ENCODE data around the gene TTLL1.
"Not testable (repeated sequence)": the region's sequence is repeated elsewhere in the genome, so short reads cannot be mapped to it uniquely, and the experiment has no call there.

TTLL1 gene

DNA sequence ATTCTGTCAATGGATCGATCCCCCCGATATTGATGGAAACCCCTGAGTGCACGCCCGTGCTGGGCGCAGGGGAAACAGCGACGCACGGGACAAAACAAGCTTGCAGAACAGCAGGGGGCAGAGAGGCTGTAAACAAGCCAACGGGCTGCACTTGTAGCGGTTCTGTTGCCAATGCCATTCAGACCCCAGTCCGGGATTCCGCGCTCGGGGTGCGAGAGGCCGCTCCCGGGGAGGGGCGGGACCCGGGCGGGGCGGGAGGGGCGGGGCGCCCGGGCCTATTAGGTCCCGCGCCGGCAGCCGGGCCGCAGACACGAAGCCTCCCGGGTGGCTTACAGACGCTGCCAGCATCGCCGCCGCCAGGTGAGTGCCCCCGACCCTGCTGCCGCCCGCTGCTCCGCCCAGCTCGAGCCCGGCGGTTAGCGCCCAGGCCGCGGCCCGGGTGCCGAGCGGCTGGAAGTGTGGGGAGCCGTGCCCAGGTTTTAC lies 21.3 kb upstream of the TTLL1 start, which contains the start of gene BIK:
BIK (plus strand) TSS at position 307 of the 483 bp plus-strand sequence. CDS start 13,273 bp downstream, outside the sequence.
- no peak for DNase-seq (ENCODE audit: low read depth)

DNA sequence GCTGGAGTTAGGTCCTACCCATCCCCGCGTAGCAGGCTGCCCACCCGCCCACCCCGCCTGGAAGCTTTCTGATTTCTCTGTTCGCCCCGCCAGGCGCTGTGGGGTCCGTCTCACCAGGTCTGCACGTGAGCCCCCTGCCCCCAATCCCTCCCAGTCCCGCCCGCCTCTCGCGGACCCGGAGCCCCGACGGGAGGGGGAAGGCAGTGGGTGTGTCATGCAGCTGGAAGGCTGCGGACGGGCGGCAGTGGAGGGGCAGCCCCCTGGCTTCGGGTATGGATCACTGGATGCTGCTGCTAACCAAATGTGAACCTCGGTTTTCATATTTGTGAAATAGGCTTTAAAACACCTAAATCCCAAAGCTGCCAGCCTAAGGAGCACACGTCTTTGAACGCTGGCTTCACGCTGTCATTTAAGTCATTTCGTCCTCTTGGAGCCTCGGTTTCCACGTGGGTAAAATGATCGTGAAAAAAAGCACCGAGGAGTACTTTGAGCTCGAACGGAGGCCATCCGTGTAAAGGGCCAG lies 20.8 kb upstream of the TTLL1 start:
- DNase-seq (ENCODE audit: low read depth): no peak

DNA sequence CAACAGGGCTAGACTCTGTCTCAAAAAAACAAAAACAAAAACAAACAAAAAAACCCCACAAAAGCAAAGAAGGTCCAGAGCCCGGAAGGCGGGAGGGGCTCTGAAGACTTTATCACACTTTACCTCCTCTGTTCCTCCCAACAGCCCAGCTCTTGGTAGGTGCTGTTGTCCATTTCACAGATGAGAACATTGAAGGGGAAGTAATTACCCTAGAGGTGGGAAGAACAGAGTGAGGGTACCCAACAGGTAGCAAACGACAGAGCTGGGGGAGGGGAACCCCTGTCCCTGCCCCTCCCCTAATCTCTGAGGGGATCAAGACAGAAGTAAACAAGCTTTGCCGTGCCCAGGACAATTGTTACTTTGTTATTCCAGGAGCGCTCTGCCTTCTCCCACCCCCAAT lies 20.3 kb upstream of the TTLL1 start:
- DNase-seq (ENCODE audit: low read depth): no peak

DNA sequence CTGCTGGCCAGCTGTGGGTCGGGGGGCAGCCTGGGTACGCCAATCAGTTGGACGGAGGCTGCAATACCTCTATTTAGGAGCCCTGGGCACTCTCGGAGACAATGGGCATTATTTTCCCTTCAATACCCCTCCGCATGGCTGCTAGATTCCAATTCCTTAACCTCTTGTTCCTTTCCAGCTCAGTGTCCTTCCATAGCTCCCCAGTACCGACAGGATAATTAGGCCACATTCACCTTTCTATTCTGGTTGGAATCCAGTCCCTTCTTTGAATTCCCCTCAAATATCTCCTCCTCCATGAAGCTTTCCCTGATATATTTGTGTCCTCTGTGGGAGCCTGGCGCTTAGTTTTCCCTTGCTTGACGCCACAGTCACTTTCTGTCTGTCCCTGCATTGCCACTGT lies 17.1 kb upstream of the TTLL1 start:
- no peak for DNase-seq (ENCODE audit: low read depth)

DNA sequence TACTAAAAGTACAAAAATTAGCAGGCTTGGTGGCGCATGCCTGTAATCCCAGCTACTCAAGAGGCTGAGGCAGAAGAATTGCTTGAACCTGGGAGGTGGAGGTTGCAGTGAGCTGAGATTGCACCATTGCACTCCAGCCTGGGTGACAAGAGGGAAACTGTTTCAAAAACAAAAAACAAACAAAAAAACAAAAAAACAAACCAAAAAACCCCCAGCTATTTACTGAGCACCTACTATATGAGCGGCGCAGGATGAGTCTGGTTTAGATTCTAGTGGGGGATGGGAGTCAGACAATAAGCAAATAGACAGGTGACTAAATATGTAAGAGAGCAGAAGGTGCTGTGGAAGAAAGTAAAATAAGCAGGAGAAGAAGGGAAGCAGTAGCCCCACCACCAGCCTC lies 15.8 kb upstream of the TTLL1 start:
- DNase-seq (ENCODE audit: low read depth): not testable (repeated sequence)

DNA sequence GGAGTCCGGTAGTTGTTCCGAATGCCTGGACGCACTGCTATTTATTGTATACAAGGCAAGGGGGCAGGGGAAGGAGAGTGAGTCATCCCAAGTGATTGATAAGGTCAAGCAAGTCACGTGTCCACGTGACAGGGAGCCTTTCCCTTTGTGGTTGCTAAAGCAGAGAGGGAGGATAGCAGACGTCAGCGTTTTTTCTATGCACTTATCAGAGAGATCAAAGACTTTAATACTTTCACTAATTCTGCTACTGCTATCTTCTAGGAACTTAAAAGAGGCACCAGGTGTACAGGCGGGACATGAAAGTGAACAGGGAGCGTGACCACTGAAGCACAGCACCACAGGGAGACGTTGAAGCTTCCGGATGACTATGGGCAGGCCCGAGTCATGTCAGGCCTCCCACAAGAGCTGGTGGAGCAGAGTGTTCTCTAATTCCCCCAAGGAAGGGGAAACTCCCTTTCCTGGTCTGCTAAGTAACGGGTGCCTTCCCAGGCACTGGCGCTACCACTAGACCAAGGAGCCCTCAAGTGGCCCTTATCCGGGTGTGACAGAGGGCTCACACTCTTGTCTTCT lies 14.9 kb upstream of the TTLL1 start:
- not testable (repeated sequence) for DNase-seq (ENCODE audit: low read depth)

DNA sequence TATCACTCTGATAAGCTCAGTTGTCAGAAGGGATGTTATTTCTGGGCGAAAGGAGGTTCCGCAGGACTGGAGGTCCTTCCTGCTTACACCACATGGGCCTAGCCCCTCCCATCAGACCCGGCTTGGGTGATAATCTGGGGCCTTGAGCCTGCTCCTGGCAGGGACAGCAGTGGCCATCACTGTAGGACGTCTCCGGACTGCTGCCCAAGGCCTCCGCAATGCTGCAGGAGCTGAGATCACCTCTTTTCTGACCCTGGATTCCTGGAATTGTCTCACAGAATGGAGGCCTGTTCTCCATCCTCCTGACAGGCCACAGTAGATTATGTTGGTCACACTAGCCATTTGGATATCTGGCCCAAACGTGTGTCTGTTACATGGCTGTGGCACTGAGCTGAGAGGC lies 12.1 kb upstream of the TTLL1 start:
- no peak for DNase-seq (ENCODE audit: low read depth)

DNA sequence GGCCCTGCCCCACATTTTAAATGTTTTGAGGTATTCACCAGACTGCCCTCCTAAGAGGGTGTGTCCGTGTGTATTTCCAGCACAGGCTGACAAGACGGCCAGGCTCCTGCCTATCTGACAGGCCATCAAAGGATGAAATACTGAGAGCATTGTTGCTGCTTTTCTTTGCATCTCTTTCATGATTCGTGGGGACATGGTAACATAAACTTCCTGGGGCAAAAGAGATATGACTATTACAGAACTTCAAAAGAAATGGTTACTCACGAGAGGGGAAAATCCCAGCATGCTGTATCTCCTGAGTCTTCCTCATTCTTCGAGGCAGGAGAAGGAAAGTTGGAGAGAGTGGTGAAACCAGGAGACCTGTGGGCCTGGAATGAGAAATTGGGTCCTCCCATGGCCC lies 11.0 kb upstream of the TTLL1 start:
- DNase-seq (ENCODE audit: low read depth): no peak

DNA sequence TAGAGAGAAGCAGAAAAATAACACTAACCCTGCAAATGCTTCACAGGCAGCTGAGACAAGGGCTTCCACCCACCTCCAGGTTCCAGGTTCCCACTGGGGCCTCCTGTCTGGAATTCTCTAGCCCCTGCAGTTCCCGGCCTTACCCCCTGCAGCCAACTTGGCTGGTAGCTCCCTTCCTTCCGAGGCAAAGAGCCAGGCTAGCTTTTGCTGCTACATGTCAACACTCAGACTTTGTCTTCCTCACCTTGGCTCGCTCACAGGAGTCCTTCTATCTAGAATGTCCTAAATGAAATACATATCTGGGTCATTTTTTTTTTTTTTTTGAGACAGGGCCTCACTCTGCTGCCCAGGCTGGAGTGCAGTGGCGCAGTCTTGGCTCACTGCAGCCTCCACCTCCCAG lies 9.9 kb upstream of the TTLL1 start:
- DNase-seq (ENCODE audit: low read depth): no peak

DNA sequence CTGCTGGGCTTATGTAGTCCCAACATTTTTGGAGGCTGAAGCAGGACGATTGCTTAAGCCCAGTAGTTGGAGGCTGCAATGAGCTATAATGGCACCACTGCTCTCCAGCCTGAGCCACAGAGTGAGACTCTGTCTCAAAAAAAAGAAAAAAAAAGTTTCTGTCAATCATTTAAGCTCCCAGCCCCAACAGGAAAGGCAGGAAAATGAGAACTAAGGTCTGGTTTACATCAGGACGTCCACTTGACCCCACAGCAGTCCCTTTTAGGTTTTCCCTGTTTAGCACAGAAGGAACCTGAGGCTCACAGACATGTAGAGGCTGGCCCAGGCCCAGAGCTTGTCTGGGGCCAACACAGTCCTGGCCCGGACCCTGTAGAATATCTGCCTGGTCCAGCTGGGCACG lies 9.2 kb upstream of the TTLL1 start:
- no peak for DNase-seq (ENCODE audit: low read depth)

DNA sequence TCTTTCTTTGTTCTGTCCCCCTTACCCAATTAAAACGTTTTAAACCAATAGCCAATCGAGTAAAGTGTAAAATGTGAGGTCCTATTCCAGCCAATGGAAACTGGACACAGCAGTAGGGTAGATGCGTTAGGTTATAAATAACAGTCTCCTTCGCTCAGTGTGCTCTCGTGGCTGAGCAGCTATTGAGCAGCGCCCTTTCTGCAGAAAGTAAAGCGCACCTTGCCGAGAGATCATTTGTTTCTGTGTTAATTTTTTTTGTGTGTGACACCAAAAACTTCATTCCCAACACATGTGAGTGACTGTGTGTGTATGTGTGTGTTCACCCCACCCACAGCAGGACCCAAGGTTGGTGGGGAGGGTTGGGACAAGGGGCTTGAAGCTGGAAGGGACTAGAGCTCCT lies 7.2 kb upstream of the TTLL1 start:
- DNase-seq (ENCODE audit: low read depth): no peak

DNA sequence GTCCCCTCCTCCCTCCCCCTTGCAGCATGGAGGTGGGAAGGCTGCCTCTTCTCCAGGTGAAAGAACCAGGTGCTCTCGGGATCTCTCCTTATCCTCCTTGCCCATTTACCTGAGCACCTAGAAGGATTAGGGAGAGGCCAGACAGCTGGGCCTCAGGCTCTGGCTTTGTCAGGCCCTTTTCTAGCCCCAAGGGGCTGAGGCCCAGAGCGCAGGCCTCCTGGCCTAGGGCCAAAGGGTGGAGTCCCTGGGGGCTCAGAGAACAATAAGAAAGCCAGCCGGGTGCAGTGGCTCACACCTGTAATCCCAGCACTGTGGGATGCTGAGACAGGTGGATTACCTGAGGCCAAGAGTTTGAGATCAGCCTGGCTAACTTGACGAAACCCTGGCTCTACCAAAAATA lies 5.4 kb upstream of the TTLL1 start:
- no peak for DNase-seq (ENCODE audit: low read depth)

DNA sequence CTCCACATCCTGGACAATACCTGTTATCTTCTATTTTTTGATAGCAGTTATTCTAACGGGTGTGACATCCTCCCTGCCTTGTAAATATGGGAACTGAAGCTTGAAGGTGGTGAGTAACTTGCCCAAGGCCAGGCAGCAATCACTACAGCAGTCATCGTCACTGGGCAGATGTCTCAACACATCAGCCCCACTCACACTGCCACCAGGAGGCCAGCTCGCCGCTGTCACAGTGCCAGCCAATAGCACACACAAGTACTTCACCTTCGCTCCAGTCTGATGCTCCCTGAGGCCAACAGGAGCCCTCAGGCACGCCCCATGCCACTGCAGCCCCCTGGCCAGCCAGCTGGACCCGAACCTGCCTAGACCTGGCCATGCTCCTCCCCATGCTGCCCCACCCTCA lies 4.9 kb upstream of the TTLL1 start:
- DNase-seq (ENCODE audit: low read depth): no peak

DNA sequence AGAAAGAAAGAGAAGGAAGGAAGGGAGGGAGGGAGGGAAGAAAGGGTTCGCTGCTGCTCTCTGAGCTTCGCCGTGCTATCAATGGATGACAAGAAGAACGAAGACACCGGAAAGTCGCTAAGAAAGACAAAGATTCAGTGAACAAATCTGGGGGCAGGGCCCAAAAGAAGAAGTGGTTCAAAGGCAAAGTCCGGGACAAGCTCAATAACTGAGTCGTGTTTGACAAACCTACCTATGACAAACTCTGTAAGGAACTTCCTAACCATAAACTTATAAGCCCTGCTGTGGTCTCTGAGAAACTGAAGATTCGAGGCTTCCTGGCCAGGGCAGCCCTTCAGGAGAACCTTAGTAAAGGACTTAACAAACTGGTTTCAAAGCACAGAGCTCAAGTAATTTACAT lies 2.9 kb upstream of the TTLL1 start:
- no peak for DNase-seq (ENCODE audit: low read depth)

DNA sequence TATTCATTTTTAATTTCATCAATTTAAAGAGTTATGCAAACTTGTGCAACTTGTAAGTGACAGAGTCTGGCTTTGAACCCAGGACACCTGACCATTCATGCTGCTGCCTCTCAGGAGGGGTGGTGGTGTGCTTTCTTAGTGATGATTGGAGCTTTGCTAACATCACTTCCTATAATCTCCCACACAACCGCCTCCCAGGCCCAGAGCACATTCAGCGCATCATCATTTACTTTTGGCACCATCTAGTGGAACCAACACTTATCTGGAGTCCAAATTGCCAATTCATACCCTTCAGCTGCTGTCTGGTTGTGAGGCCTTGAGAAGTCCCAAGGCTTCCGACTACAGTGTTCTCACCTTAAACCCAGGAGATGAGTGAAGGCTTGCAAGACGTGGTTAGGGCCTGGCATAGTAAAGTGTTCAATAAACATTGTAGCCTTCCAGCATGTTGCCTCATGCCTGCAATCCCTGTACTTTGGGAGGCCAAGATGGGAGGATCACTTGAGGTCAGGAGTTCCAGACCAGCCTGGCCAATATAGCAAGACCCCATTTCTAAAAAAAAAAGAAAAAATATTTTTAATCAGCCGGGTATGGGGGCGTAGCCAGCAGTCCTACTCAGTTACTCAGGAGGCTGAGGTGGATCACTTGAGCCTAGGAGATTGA lies 1.1 kb upstream of the TTLL1 start:
- peak; percentile 80 for DNase-seq (ENCODE audit: low read depth)

DNA sequence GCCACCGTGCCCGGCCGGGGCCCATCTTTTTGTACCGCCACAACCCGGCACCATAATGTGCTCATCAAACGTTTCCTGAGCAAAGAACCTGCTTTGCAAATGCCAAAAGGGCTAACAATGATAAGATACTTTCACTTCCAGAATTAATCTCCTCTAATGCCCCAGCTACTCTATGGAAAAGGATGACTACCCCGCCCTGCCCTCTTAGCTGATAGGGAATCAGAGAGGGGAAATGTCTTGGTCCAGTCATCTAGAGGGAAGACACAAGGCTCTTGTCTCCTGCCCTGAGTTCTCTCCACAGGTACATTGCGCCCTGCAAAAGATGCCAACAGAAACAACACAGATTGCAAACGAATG lies 586 bp downstream of the TTLL1 start:
- no peak for DNase-seq (ENCODE audit: low read depth)

DNA sequence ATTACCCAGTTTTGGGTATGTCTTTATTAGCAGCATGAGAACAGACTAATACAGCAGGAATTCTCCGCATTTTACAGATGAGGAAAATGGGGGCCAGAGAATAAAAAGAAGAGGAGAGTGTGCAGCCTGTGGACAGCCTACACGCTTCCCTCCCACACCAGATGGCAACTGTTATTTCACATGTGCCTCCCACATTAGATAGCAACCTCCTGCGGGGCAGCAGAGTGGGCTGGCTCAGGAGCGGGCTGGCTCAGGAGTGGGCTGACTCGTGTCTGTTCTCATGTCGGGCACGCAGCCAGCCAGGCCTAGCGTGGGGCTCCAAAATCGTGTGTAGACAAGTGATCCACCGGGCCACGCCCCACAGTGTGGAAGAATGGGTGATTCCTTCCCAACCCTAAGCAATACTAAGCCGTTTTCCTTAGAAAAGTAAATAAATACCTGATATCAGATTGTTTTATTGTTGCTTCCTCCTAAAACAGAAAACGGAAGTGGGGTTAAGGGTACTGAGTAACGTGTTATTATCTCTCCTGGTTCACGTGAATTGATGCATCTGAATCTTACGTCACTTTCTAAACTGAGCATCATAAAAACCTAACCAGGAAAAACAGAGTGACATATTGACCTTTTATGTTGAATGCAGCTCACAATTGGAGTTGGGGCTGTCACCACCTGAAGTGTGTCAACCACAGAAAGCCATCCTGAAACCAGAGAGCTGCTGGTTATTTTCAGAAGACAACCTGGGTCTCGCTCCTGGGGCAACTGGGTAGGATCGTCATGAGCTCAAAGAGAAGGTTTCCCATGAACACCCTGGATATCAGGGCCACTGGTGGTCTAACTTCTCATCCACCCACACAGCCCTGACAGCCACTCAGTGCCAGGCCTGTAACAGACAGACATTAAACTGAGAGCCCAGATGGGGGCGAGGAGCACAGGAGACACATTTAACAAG lies 3.3 kb downstream of the TTLL1 start:
- no peak for DNase-seq (ENCODE audit: low read depth)

DNA sequence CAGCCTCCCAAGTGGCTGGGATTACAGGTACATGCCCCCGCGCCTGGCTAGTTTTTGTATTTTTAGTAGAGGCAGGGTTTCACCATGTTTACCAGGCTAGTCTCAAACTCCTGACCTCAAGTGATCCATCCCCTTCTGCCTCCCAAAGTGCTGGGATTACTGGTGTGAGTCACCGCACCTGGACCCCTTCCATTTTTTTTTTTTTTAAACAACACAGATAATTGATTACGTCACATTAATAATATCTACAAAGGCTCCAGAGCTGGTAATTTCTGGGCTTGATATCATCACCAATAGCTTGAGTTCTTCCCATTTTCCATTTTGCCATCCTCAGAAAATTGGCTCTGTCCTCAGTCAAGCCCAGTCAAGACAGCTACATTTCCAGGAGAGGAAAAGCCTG lies 7.2 kb downstream of the TTLL1 start:
- no peak for DNase-seq (ENCODE audit: low read depth)

DNA sequence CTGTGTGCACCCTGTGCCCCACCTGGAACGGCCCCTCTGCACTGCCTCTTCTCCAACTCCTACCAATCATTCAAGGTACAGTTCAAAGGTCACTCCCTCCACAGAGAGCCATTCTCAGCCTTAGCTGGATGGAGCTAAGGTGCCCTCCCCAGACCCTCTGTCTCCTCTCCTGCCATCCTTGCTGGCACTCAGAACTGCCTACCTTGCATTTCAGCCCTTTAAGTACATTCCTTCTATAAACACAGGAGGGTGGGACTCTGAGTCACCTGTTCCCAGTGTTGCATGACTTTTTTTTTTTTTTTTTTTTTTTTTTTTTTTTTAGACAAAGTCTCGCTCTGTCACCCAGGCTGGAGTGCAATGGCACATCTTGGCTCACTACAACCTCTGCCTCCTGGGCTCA lies 8.6 kb downstream of the TTLL1 start:
- no peak for DNase-seq (ENCODE audit: low read depth)

DNA sequence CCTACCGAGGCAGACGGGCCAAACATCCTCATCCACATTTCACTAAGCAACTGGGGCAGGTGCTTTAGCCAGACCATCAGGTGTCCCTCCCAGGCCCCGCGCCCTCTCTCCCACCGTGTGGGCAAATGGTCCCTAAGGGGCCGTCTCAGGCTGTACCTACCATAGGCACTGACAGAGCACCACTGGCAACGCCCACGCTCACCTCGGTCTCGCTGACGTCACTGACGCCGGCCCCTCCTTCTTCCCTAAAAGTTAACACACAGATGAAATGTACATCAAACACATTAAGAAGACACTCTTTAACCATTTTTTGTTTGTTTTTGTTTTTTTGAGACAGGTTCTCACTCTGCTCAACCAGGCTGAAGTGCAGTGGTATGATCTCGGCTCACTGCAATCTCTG lies 9.4 kb downstream of the TTLL1 start:
- no peak for DNase-seq (ENCODE audit: low read depth)

DNA sequence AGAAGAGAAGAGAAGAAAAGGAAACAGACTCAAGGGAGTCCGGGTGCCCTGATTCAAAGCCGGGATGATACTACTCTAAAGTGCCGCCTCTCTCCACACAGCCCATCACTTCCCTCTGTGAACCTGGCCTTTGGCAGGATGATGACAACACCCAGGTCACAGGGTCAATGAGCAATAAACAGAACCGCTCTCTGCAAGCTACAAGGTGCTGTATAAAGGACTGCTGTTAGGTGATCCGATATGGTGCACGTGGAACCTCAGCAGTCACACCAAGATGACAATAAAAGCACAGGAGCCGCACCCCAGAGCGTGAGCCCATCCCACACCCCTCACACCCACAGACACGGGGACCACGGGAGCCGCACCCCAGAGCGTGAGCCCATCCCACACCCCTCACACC lies 10.7 kb downstream of the TTLL1 start:
- no peak for DNase-seq (ENCODE audit: low read depth)

DNA sequence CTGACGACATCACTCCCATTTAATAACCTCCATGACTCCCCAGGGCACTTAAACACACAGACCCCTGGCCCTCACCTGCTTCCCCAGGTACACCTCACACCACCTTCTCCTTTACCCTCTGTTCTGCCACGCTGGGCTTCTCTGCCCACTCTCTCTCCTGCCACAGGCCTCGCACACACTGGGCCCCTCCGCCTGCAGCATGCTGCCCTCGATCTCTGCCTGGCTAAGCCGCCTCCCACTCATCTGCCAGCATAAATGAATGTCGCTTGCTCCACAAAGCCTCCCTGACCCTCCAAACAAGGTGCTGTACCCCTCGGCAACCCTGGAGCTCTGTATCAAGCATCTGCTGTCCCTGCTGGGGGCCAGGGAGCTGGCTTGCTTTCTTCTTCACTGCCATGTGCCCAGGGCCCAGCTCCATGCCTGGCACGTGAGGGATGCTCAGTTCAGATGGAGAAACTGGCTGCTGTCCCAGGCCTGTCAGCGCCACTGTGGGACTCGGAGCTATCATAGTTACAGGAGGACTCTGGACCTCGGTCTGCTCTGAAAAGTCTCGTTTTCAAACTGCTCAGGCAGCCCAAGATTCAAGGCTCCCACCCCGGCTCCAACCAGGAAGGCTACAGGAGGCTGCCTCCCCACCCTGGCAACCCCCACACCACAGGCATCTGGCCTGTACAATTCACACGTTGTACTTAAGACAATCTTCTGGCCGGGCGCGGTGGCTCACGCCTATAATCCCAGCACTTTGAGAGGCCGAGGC lies 11.9 kb downstream of the TTLL1 start:
- no peak for DNase-seq (ENCODE audit: low read depth)
